Measurements from ENCODE around the gene PTHLH.

DNA sequence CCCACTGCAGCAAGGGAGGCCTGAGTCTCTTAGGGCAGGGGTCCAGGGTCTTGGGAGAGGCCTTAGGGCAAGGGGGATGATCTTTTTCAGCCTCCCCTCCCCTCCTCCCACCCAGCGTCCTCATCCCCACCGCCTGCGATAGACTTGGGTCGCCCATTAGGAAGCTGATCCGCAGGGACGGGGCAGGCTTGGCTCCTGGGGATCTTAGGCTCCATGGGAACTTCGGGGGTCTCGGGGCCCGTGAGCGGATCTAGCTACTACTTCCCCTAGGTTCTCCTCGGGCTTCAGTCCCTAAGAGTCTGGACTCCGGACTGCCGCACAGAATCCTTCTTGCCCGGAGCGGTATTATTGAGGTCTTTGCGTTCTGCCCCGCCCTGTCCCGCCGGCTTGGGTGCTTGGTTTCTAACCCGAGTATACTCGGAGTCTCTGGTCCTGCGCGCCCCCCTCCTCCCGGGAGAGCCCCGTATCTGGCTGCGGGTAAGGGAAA lies 2.2 kb upstream of the PTHLH start:
- no peak for TF ChIP-seq ZNF274 (IDR thresholded peaks at IDR 0.05; ENCODE audit: low read depth, low read length)
- no peak for TF ChIP-seq YY1 (IDR thresholded peaks at IDR 0.05; ENCODE audit: insufficient read depth, insufficient read length)

Data from NT2/D1 (cell line).